SK-N-SH (cell line): ENCODE measurements around the gene NSUN7. TPM values are rescaled to one million over a fixed set of nuclear protein-coding genes. Genes with fewer than 3 reads are reported as not detected.

Experiments
- CTCF ChIA-PET: fragments of 300-600, 350-600 bp; formaldehyde crosslinking; extraction: SDS; loops from one replicate; lab custom pipeline; 2021; lab: Yijun Ruan, JAX
- POLR2A ChIA-PET: fragments of 350-600 bp; sonication (Branson Sonifier 250); formaldehyde crosslinking; extraction: SDS; loops from one replicate; lab custom pipeline; 2020; ENCODE audit warnings: antibody characterized with exemption, inconsistent platforms; lab: Yijun Ruan, JAX
- DNase-seq: peaks from one replicate; pipeline ENCODE4 v3.0.0; 2012
- H2AFZ ChIP-seq: fragments of 200-600 bp; sonication (generic); 2 replicates; pipeline ENCODE4 v1.8.1; 2016; ENCODE audit warnings: antibody characterized with exemption, mild to moderate bottlenecking, low read depth
- H3F3A ChIP-seq: fragments of 200-600 bp; sonication (generic); replicated peaks from 2 replicates; pipeline ENCODE3; 2016; ENCODE audit warnings: antibody characterized with exemption, mild to moderate bottlenecking; ENCODE audit not compliant: insufficient read depth
- H3K27ac ChIP-seq, 2 experiments: fragments of 200-500 bp in 1 of 2; fragments of 200-600 bp in 1 of 2; sonication (Bioruptor generic) in 1 of 2; sonication (generic), shearing (Covaris generic) in 1 of 2; 2 replicates each; pipeline versions ENCODE4 v1.5.1 to v1.6.1; 2014 to 2016; ENCODE audit warnings: low read depth in 2 of 2, inconsistent platforms in 1 of 2, low read length in 1 of 2, mild to moderate bottlenecking in 1 of 2, mixed read lengths in 1 of 2
- H3K27me3 ChIP-seq: fragments of 200-600 bp; sonication (generic), shearing (Covaris generic); 2 replicates; pipeline ENCODE4 v1.6.1; 2016; ENCODE audit warnings: mixed run types; ENCODE audit not compliant: insufficient read depth
- H3K36me3 ChIP-seq, 2 experiments: fragments of 200-500 bp in 1 of 2; fragments of 200-600 bp in 1 of 2; sonication (Bioruptor generic) in 1 of 2; sonication (generic) in 1 of 2; replicated peaks in 1 of 2; 2 replicates each; pipeline versions ENCODE3 to v1.5.1; 2014 to 2016; ENCODE audit warnings: low read length in 1 of 2, mild to moderate bottlenecking in 1 of 2; ENCODE audit not compliant: insufficient read depth in 2 of 2, control insufficient read depth in 1 of 2
- H3K4me1 ChIP-seq, 2 experiments: fragments of 200-500 bp in 1 of 2; fragments of 200-600 bp in 1 of 2; sonication (Bioruptor generic) in 1 of 2; sonication (generic), shearing (Covaris generic) in 1 of 2; 2 replicates each; pipeline versions ENCODE4 v1.5.1 to v1.6.1; 2014 to 2016; ENCODE audit warnings: low read depth in 1 of 2, low read length in 1 of 2, mixed run types in 1 of 2; ENCODE audit not compliant: insufficient read depth in 2 of 2, control insufficient read depth in 1 of 2
- H3K4me2 ChIP-seq: fragments of 200-600 bp; sonication (generic), shearing (Covaris generic); 2 replicates; pipeline ENCODE4 v1.6.1; 2017; ENCODE audit warnings: mixed run types
- H3K4me3 ChIP-seq, 2 experiments: fragments of 200-500 bp in 1 of 2; fragments of 200-600 bp in 1 of 2; sonication (Bioruptor generic) in 1 of 2; sonication (generic), shearing (Covaris generic) in 1 of 2; 2 replicates each; pipeline versions ENCODE4 v1.5.1 to v1.8.1; 2014 to 2016; ENCODE audit warnings: low read depth in 2 of 2, inconsistent platforms in 1 of 2, low read length in 1 of 2, mild to moderate bottlenecking in 1 of 2, mixed read lengths in 1 of 2, moderate library complexity in 1 of 2
- H3K79me2 ChIP-seq: fragments of 200-600 bp; sonication (generic); 2 replicates; pipeline ENCODE4 v1.8.1; 2017; ENCODE audit warnings: mild to moderate bottlenecking; ENCODE audit not compliant: insufficient read depth
- H3K9ac ChIP-seq: fragments of 200-600 bp; sonication (generic); 2 replicates; pipeline ENCODE4 v1.6.1; 2017; ENCODE audit warnings: mixed run types
- H3K9me2 ChIP-seq: fragments of 200-600 bp; sonication (generic); 2 replicates; pipeline ENCODE4 v1.6.1; 2017; ENCODE audit warnings: mixed run types
- H3K9me3 ChIP-seq: fragments of 200-600 bp; sonication (generic); 2 replicates; pipeline ENCODE4 v1.6.1; 2017; ENCODE audit warnings: mixed run types, mild to moderate bottlenecking, moderate library complexity
- H4K20me1 ChIP-seq: fragments of 200-600 bp; sonication (generic); 2 replicates; pipeline ENCODE4 v1.6.1; 2017; ENCODE audit warnings: mild to moderate bottlenecking, mixed run types; ENCODE audit not compliant: insufficient read depth
- CHD2 ChIP-seq: fragments of 150-350 bp; IDR thresholded peaks from 2 replicates; pipeline ENCODE4 v1.6.1; 2018; ENCODE audit warnings: low read length; ENCODE audit not compliant: partially characterized antibody
- FOXM1 ChIP-seq: IDR thresholded peaks from 2 replicates; pipeline ENCODE4 v1.4.0; 2012; ENCODE audit warnings: low read depth, mild to moderate bottlenecking
- MAX ChIP-seq: IDR thresholded peaks from 2 replicates; pipeline ENCODE4 v1.4.0; 2012; ENCODE audit warnings: low read depth
- NFIC ChIP-seq: IDR thresholded peaks from 2 replicates; pipeline ENCODE4 v1.4.0; 2012; ENCODE audit warnings: borderline replicate concordance
- PBX3 ChIP-seq: IDR thresholded peaks from 2 replicates; pipeline ENCODE4; 2012
- SIN3A ChIP-seq: IDR thresholded peaks from 2 replicates; pipeline ENCODE4 v1.6.1; 2012; ENCODE audit warnings: low read depth, mild to moderate bottlenecking, low read length, moderate library complexity, borderline replicate concordance
- TEAD4 ChIP-seq: IDR thresholded peaks from 2 replicates; pipeline ENCODE4 v1.4.0; 2012; ENCODE audit warnings: mild to moderate bottlenecking, borderline replicate concordance; ENCODE audit not compliant: insufficient read depth
- WGBS: methylation state at CpG from one replicate; pipeline ENCODE4 v1.1.6; 2017; ENCODE audit warnings: low lambda C conversion rate; 5-methylcytosine and 5-hydroxymethylcytosine counted together
- polyA plus RNA-seq, 3 experiments: library from polyadenylated mRNA; depleted of rRNA; stranded (reverse); fragments of >200 nt; gene quantifications; 2 replicates each; pipeline ENCODE4 v1.2.3, GENCODE V29; 2012
- TF ChIP-seq, protein P1 (sequence below): IDR thresholded peaks from 2 replicates; pipeline ENCODE4 v1.4.0; 2012; ENCODE audit warnings: low read depth, borderline replicate concordance
- TF ChIP-seq, protein P2 (sequence below): fragments of 200-600 bp; sonication (generic); IDR thresholded peaks from 2 replicates; pipeline ENCODE4 v1.6.1; 2017; ENCODE audit warnings: antibody characterized with exemption, mild to moderate bottlenecking, moderate library complexity

The NSUN7 gene
- polyA plus RNA-seq, 1 of the 3 experiments (the other 2 are of a cell fraction) = 0.28 TPM

GRCh38 chr4:40808926-40809457 is 59.2 kb downstream of the NSUN7 start:
- H3K9me2 ChIP-seq = no peaks in the 10 kb centered on the region
- H3K4me1 ChIP-seq = no peaks in the 10 kb centered on the region
- H3K4me2 ChIP-seq = no peak overlapping the region
- CTCF ChIA-PET = interaction anchor here (0.8 kb wide), 1 partner anchor 9 kb away, joined by 3 read pairs; no protein-coding TSS in a partner anchor
- TF ChIP-seq FOXM1 = no peak
- POLR2A ChIA-PET = no interaction called here
- H3K4me3 ChIP-seq = no peak overlapping the region
- no peak for DNase-seq
- H4K20me1 ChIP-seq = no peaks in the 10 kb centered on the region
- no peak overlapping the region for H2AFZ ChIP-seq
- no peaks in the 10 kb centered on the region for H3K27me3 ChIP-seq
- peaks cover 14 to 24% of the 10 kb centered on the region in 2 experiments for H3K36me3 ChIP-seq
- no peak overlapping the region for H3K27ac ChIP-seq
- no peaks in the 10 kb centered on the region; the same call in 1 of the 2 replicates for H3K9me3 ChIP-seq
- 98% methylated on average over 8 of the region's 8 CpGs for WGBS
- H3F3A ChIP-seq = peaks cover 6% of the 10 kb centered on the region
- no peaks in the 10 kb centered on the region for H3K79me2 ChIP-seq
- H3K9ac ChIP-seq = no peak overlapping the region

DNA sequence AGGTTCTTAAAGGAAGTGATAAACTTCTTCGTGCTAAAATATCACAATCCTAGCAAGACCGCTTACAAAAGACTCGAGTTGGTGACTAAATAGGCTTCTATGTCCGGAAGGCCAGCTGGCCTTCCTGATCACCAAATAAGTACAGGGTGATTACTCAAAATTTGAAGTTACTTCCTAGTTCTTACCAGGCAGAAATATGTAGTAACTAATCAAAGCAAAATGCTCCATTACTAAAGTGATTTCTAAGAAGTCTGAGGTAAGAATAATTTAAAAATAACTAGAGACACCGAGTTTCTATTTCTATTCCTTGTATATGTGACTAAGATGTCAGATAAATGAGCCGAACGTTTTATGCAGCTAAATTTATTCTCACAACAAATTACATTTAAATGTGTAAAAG is 62.2 kb downstream of the NSUN7 start:
- H3K27ac ChIP-seq = no peak overlapping the region
- no peaks in the 10 kb centered on the region for H3K9me3 ChIP-seq
- H3K9me2 ChIP-seq = no peaks in the 10 kb centered on the region
- POLR2A ChIA-PET = no interaction called here
- H3F3A ChIP-seq = peaks cover 5% of the 10 kb centered on the region
- H3K36me3 ChIP-seq = peaks cover 42 to 50% of the 10 kb centered on the region in 2 experiments
- no peak for DNase-seq
- no peak overlapping the region for H2AFZ ChIP-seq
- H4K20me1 ChIP-seq = no peaks in the 10 kb centered on the region
- no peak overlapping the region for H3K9ac ChIP-seq
- H3K4me1 ChIP-seq = no peaks in the 10 kb centered on the region
- no peaks in the 10 kb centered on the region for H3K79me2 ChIP-seq
- CTCF ChIA-PET = interaction anchor here (1.4 kb wide), 1 partner anchor 29 kb away, joined by 4 read pairs; no protein-coding TSS in a partner anchor
- H3K27me3 ChIP-seq = no peaks in the 10 kb centered on the region
- 95% methylated on average over 7 of the region's 7 CpGs for WGBS
- H3K4me3 ChIP-seq = no peak overlapping the region
- H3K4me2 ChIP-seq = no peak overlapping the region
- TF ChIP-seq CHD2 (no peak), NFIC (no peak), MAX (no peak), TEAD4 (no peak), SIN3A (no peak), PBX3 (no peak)
- TF ChIP-seq, protein P1, sequence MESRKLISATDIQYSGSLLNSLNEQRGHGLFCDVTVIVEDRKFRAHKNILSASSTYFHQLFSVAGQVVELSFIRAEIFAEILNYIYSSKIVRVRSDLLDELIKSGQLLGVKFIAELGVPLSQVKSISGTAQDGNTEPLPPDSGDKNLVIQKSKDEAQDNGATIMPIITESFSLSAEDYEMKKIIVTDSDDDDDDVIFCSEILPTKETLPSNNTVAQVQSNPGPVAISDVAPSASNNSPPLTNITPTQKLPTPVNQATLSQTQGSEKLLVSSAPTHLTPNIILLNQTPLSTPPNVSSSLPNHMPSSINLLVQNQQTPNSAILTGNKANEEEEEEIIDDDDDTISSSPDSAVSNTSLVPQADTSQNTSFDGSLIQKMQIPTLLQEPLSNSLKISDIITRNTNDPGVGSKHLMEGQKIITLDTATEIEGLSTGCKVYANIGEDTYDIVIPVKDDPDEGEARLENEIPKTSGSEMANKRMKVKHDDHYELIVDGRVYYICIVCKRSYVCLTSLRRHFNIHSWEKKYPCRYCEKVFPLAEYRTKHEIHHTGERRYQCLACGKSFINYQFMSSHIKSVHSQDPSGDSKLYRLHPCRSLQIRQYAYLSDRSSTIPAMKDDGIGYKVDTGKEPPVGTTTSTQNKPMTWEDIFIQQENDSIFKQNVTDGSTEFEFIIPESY = no peak
- TF ChIP-seq, protein P2, sequence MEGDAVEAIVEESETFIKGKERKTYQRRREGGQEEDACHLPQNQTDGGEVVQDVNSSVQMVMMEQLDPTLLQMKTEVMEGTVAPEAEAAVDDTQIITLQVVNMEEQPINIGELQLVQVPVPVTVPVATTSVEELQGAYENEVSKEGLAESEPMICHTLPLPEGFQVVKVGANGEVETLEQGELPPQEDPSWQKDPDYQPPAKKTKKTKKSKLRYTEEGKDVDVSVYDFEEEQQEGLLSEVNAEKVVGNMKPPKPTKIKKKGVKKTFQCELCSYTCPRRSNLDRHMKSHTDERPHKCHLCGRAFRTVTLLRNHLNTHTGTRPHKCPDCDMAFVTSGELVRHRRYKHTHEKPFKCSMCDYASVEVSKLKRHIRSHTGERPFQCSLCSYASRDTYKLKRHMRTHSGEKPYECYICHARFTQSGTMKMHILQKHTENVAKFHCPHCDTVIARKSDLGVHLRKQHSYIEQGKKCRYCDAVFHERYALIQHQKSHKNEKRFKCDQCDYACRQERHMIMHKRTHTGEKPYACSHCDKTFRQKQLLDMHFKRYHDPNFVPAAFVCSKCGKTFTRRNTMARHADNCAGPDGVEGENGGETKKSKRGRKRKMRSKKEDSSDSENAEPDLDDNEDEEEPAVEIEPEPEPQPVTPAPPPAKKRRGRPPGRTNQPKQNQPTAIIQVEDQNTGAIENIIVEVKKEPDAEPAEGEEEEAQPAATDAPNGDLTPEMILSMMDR = no peak
